Mesothelial cell of epicardium (in vitro differentiated cells): Measurements from ENCODE around the gene CRTC3. TPM values are rescaled to one million over a fixed set of nuclear protein-coding genes. Genes with fewer than 3 reads are reported as not detected.

Experiments
- DNase-seq, 2 experiments: peaks; one replicate each; pipeline ENCODE4 v3.0.0; 2021; ENCODE audit warnings: low spot score in 2 of 2; ENCODE audit not compliant: unreplicated experiment in 2 of 2
- H3K27ac Mint-ChIP-seq: 2 replicates; pipeline ENCODE4 v1.8.0; 2021; ENCODE audit warnings: mixed read lengths
- H3K27me3 Mint-ChIP-seq: 2 replicates; pipeline ENCODE4 v1.8.0; 2021; ENCODE audit warnings: low read depth, mixed read lengths
- H3K36me3 Mint-ChIP-seq: 2 replicates; pipeline ENCODE4 v1.8.0; 2021; ENCODE audit warnings: mixed read lengths
- H3K4me1 Mint-ChIP-seq: 2 replicates; pipeline ENCODE4 v1.8.0; 2021; ENCODE audit warnings: mixed read lengths
- H3K4me3 Mint-ChIP-seq: 2 replicates; pipeline ENCODE4 v1.8.0; 2021; ENCODE audit warnings: mild to moderate bottlenecking, moderate library complexity, mixed read lengths
- H3K9me3 Mint-ChIP-seq: 2 replicates; pipeline ENCODE4 v1.8.0; 2021; ENCODE audit warnings: mixed read lengths
- total RNA-seq: library from RNA; stranded (reverse); gene quantifications from 3 replicates; pipeline ENCODE4 v1.2.1, GENCODE V29; 2021
- TF ChIP-seq, protein P1 (sequence below): fragments of 200-600 bp; sonication (generic); IDR thresholded peaks from one replicate; pipeline ENCODE4 v1.5.0; 2021; ENCODE audit warnings: antibody characterized with exemption; ENCODE audit not compliant: unreplicated experiment

CRTC3 gene
- total RNA-seq, 1 donor from 2014 or later: 56.6 TPM

DNA sequence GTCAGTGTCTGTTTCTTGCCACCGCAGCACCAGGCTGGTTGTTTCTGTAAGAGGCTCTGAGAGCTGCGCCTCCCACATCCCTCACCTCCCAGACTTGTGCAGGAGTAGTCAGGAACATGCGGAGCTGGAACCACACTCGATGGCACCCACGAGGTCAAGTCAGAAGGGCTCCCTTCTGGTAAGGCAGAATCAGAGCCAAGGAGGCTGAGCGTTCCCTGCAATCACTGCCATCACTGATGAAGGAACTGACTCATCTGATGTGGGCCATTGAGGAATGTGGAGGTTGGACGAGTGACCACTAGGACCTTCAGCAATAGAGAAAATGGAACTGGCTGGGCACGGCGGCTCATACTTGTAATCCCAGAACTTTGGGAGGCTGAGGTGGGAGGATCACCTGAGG, 151.8 kb downstream of the CRTC3 start:
- H3K4me3 Mint-ChIP-seq: no peak overlapping the region
- H3K27me3 Mint-ChIP-seq: no peaks in the 10 kb centered on the region
- no peak for DNase-seq
- peaks cover 22% of the 10 kb centered on the region for H3K4me1 Mint-ChIP-seq
- H3K27ac Mint-ChIP-seq: peak overlapping the region; percentile 78
- TF ChIP-seq, protein P1, sequence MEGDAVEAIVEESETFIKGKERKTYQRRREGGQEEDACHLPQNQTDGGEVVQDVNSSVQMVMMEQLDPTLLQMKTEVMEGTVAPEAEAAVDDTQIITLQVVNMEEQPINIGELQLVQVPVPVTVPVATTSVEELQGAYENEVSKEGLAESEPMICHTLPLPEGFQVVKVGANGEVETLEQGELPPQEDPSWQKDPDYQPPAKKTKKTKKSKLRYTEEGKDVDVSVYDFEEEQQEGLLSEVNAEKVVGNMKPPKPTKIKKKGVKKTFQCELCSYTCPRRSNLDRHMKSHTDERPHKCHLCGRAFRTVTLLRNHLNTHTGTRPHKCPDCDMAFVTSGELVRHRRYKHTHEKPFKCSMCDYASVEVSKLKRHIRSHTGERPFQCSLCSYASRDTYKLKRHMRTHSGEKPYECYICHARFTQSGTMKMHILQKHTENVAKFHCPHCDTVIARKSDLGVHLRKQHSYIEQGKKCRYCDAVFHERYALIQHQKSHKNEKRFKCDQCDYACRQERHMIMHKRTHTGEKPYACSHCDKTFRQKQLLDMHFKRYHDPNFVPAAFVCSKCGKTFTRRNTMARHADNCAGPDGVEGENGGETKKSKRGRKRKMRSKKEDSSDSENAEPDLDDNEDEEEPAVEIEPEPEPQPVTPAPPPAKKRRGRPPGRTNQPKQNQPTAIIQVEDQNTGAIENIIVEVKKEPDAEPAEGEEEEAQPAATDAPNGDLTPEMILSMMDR: no peak
- H3K9me3 Mint-ChIP-seq: peaks cover 4% of the 10 kb centered on the region
- H3K36me3 Mint-ChIP-seq: peaks cover 3% of the 10 kb centered on the region

GRCh38 chr15:90683371-90683770, 153.6 kb downstream of the CRTC3 start:
- Mint-ChIP-seq H3K4me3 (no peak overlapping the region), H3K36me3 (peaks cover under 1% of the 10 kb centered on the region), H3K4me1 (peaks cover 24% of the 10 kb centered on the region), H3K27ac (no peak overlapping the region), H3K27me3 (no peaks in the 10 kb centered on the region), H3K9me3 (peaks cover 5% of the 10 kb centered on the region)
- TF ChIP-seq, protein P1: no peak
- no peak for DNase-seq

GRCh38 chr15:90683876-90684275, 154.2 kb downstream of the CRTC3 start:
- H3K4me1 Mint-ChIP-seq: peaks cover 24% of the 10 kb centered on the region
- TF ChIP-seq, protein P1: no peak
- H3K27me3 Mint-ChIP-seq: no peaks in the 10 kb centered on the region
- peaks cover 2% of the 10 kb centered on the region for H3K36me3 Mint-ChIP-seq
- H3K9me3 Mint-ChIP-seq: peaks cover 6% of the 10 kb centered on the region
- DNase-seq: no peak
- H3K4me3 Mint-ChIP-seq: no peak overlapping the region
- H3K27ac Mint-ChIP-seq: peak overlapping the region; percentile 66

- Mint-ChIP-seq H3K36me3 (peaks cover 2% of the 10 kb centered on the region), H3K27ac (peak overlapping the region; percentile 66), H3K27me3 (no peaks in the 10 kb centered on the region), H3K4me1 (peaks cover 24% of the 10 kb centered on the region), H3K9me3 (peaks cover 6% of the 10 kb centered on the region), H3K4me3 (no peak overlapping the region)
- TF ChIP-seq, protein P1: no peak
- DNase-seq: no peak
These were observed 154.6 kb downstream of the CRTC3 start for GRCh38 chr15:90684281-90684680.

- TF ChIP-seq, protein P1: no peak
- no peak for DNase-seq
- Mint-ChIP-seq H3K36me3 (peaks cover 4% of the 10 kb centered on the region), H3K9me3 (peaks cover 6% of the 10 kb centered on the region), H3K4me1 (peaks cover 21% of the 10 kb centered on the region), H3K27me3 (no peaks in the 10 kb centered on the region), H3K27ac (peak overlapping the region; percentile 2), H3K4me3 (no peak overlapping the region)
These were observed 156.1 kb downstream of the CRTC3 start for GRCh38 chr15:90685591-90686434.
